Fibroblast of upper back skin (primary cell): Measurements from ENCODE around the gene ARGFX.

ENCODE experiments used
- DNase-seq: peaks from one replicate; pipeline ENCODE4 v3.0.0-alpha.2; 2013

ARGFX gene

GRCh38 chr3:121601212-121601812, 33.6 kb downstream of the ARGFX start:
- no peak for DNase-seq

GRCh38 chr3:121604759-121605158, 37.0 kb downstream of the ARGFX start:
- DNase-seq: no peak

GRCh38 chr3:121606106-121606505, 38.4 kb downstream of the ARGFX start:
- no peak for DNase-seq
